GM18511 (cell line): ENCODE measurements around the gene KIF18B.

Experiments
- ATAC-seq: cut with Tn5 transposase; IDR thresholded peaks from one replicate; pipeline ENCODE4 v1.9.1; 2021; ENCODE audit warnings: mild to moderate bottlenecking, moderate library complexity; ENCODE audit not compliant: unreplicated experiment

Gene KIF18B

GRCh38 chr17:44907729-44908470 is 39.7 kb downstream of the KIF18B start:
- no peak for ATAC-seq

- no peak for ATAC-seq
Observed at GRCh38 chr17:44906763-44907728, 40.5 kb downstream of the KIF18B start.

- no peak for ATAC-seq
Observed at GRCh38 chr17:44906010-44906646, 41.4 kb downstream of the KIF18B start.

GRCh38 chr17:44905006-44906000 is 42.3 kb downstream of the KIF18B start:
- ATAC-seq, result no peak

- no peak for ATAC-seq
Observed at GRCh38 chr17:44904001-44904984, 43.3 kb downstream of the KIF18B start.

- no peak for ATAC-seq
Observed at GRCh38 chr17:44903012-44903685, 44.4 kb downstream of the KIF18B start.

- ATAC-seq, result no peak
Observed at GRCh38 chr17:44902135-44902760, 45.3 kb downstream of the KIF18B start.

- ATAC-seq, result no peak
Observed at GRCh38 chr17:44901411-44901921, 46.1 kb downstream of the KIF18B start.

- no peak for ATAC-seq
Observed at GRCh38 chr17:44900894-44901293, 46.7 kb downstream of the KIF18B start.

- ATAC-seq, result peak; percentile 72
Observed at GRCh38 chr17:44899074-44899782, 48.3 kb downstream of the KIF18B start, which contains the start of gene EFTUD2. TSS of gene EFTUD2 (minus strand) at chr17:44899445. CDS start at chr17:44894521, 4,924 bp downstream.

- ATAC-seq, result no peak
Observed at GRCh38 chr17:44898768-44899073, 48.9 kb downstream of the KIF18B start.

- ATAC-seq, result no peak
Observed at GRCh38 chr17:44894642-44895041, 52.9 kb downstream of the KIF18B start.

GRCh38 chr17:44892250-44892649 is 55.3 kb downstream of the KIF18B start:
- ATAC-seq, result no peak

GRCh38 chr17:44889003-44889402 is 58.6 kb downstream of the KIF18B start:
- no peak for ATAC-seq

- ATAC-seq, result no peak
Observed at GRCh38 chr17:44887971-44888954, 59.3 kb downstream of the KIF18B start.

- ATAC-seq, result no peak
Observed at GRCh38 chr17:44887016-44887415, 60.6 kb downstream of the KIF18B start.
